GM18511 (cell line): Measurements from ENCODE around the gene SRI.
A peak's percentile ranks its signal among the peaks of the same experiment; 100 is the strongest.
"Not testable (repeated sequence)": the region's sequence is repeated elsewhere in the genome, so short reads cannot be mapped to it uniquely, and the experiment has no call there.

Experiments used
- ATAC-seq: cut with Tn5 transposase; IDR thresholded peaks from one replicate; pipeline ENCODE4 v1.9.1; 2021; ENCODE audit warnings: mild to moderate bottlenecking, moderate library complexity; ENCODE audit not compliant: unreplicated experiment

SRI gene

DNA sequence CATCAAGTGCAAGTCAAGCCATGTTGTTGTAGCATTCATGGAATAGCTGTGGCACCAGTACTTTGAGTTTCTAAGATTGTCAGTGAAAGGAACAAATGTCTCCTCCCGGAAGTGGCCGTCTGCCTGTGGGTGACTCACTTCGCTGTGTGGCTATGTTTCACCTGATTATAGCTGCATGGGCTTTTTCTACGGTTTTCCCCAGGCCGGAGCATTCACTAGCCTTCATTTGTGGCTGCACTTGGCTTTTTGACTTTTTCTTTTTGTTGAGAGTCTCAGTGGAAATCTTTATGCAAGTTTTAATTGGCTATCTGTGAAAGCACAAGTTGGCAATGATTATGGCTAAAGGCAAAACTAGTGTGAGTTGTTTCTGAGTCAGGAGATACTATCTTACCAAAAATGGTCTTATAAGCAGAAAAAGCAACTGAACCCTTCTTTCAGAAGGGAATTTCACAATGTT is 35.0 kb downstream of the SRI start:
- ATAC-seq: peak; percentile 55

DNA sequence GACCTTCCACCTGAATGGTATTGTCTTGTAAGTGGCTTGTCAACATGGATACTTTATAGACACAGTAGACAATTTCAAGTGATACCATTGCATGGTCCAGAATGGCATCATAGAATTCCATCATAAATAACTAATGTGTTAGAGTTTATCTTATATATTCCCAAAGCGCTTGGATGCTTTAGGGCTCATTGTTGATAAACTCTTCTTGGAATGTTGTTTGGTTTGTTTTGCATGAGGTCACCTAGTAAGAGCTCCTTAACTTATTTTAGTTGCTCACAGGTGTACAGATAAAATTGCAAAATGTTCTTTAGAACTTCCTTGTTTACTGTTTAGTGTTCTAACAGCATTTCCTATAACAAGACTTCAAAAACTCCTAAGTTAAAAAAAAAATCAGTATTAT is 36.8 kb downstream of the SRI start:
- ATAC-seq: no peak

DNA sequence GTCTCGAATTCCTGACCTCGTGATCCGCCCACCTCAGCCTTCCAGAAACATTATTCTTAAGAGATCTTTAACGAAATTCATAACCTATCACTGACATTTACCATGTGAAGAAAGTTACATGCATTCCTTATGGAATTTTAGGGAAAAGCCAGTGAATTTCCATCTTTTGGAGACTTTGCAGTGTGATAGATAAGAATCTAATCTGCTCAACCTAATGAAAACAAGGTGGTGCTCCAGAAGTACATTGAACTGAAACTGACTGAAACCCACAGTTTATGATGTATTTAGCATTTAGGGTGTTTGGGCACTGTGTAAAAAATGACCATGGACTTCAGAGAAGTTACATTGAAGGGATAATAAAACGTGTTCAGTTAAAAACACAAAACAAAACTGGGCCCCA is 43.6 kb downstream of the SRI start:
- no peak for ATAC-seq

DNA sequence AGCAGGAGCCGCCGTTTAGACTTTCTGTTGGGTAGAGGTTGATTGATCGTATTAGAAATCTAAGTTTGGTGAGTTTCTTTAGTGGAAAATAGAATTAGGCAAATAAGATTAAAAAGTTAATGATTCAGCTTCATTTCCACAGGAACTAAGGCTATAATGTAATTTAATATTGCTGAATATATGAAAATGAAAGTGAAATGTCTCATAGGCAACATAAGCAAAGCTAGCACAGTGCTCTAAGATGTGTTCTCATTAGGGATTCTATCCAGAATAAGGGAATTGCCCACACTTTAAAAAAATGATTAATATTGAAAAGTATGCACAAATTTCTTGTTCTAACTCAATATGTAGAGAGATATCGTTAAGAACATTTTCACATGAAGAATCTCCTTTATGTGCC is 47.0 kb downstream of the SRI start:
- no peak for ATAC-seq

DNA sequence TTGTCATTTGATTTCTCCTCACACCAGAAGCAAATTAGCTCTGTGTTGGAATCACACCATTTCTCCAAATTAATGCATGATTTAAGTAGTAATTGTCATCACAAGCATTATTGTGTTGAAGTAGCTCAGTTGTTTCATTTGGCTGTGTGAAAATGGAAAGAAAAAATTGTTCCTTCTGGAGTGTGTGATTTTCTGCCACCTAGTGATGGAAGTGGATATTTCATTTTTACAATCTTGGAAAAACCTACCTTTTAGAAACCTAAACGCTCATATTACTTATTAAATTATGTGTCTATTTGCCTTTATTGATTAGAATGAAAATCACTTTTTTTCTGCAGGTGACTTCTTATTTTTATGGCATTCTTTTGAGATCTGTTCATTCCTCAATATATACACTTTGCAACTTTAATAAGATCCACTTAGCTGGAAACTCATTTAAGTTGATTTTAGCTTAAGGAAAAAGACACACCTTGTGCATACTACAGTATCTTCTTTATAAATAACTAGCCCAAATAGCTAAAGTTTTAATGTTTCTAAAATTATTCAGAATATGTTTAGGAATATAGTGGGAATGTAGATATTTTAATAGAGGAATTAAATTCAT is 50.0 kb downstream of the SRI start:
- no peak for ATAC-seq

DNA sequence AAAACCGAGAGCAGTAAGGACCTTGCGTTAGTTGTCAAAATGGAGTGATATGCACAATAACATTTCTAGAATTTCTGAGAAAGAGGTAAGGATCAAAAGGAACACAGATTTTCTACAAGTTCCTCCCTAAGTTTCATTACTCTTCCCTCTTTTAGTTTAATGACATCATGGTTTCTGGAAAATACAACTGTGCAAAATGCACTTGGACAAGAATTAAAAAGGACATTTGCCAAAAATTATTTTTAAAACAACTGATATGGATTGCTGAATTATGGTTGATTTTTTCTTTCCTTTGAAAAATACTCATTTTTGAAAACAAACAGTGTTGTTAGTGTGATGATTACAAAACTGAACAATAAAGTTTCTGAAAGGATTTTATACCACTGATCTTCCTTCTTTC is 52.1 kb downstream of the SRI start:
- ATAC-seq: no peak

DNA sequence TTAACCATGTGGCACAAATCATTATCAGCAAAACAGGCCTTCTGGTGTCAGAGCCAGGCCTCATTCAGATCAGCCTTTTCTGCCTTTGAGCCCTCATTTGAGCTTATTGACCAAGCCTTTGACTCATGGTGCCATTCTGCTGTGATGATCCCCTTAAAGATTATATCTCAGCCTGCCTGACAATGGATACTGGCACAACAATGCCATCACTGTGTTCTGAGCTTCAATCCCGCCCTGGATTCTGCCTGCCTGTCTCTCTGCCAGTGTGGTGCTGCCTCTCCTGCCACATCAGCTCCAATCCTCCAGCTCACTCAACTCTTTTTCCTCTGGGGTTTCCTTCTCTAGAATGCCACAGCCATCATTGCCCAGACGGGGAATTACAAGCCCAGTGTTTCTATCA is 52.6 kb downstream of the SRI start:
- no peak for ATAC-seq

DNA sequence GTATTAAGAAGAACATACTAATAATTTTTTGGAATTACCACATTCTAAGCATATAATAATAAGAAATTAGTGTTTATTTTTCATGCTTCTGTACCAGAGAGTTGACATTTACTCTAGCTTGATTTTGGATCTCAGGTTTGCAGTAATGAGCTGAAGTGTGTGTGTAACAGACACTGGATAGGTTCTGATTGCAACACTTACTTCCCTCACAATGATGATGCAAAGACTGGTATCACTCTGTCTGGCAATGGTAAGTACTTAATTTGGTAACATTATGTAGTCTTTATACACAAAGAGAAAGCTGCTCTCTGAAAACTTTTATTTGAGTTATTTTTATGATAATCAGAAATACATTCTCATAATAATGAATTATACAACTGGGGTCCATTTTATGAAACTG is 54.1 kb downstream of the SRI start:
- ATAC-seq: no peak

DNA sequence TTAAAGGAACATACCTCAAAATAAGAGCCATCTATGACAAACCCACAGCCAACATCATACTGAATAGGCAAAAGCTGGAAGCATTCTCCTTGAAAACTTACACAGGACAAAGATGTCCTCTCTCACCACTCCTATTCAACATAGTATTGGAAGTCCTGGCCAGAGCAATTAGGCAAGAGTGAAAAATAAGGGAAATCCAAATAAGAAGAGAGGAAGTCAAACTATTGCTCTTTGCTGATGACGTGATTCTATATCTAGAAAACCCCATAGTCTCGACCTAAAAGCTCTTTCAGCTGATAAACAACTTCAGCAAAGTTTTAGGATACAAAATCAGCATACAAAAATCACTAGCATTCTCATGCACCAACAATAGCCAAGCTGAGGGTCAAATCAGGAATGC is 60.1 kb downstream of the SRI start:
- ATAC-seq: not testable (repeated sequence)

DNA sequence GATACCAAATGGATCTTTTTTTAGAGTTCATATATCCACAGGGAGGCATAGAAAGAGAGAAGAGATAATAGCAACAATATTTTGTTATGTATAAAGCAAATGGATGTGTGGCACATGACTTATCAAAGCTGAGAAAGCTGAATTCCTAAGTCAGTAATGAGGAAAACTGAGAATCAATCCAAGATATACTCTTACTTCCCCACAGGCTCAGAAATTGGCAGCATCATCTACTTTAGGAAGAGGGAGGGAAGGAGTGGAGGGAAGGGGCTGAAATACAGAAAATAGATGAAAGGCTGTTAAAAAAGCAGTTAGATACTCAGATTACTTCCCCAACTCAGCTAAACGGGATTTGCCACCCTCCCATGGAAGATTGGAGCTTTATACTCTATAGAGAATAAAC is 63.5 kb downstream of the SRI start:
- ATAC-seq: no peak

DNA sequence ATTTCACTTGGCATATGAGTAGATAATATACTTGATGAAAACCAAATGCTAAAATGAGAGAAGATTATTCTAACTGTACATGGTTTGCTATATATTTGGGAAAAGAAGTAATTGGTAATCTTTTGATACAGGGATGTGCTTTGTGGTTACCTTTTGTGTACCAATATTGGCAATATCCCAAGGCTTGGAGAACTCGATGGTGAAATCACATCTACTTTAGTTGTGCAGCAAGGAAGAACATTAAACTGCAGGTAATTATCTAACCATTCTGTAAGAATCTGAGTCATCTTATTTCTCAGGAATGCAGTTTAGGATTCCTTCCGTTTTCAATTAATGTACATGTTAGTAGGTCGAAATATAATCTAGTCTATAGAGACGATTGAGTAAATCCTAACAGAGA is 64.1 kb downstream of the SRI start:
- ATAC-seq: no peak
